OCI-LY3 (cell line): ENCODE data around the gene PTAFR.

Experiments used
- H2AFZ ChIP-seq: fragments of 200-600, 300-600 bp; shearing (Covaris generic); 2 replicates; pipeline ENCODE4 v1.6.0; 2014; ENCODE audit warnings: antibody characterized with exemption, low read depth, low read length
- H3K27ac ChIP-seq: fragments of 200-600, 300-600 bp; sonication (generic); 2 replicates; pipeline ENCODE4 v1.5.1; 2014; ENCODE audit warnings: mild to moderate bottlenecking, low read length, moderate library complexity, mixed read lengths
- H3K27me3 ChIP-seq: fragments of 200-600, 300-600 bp; sonication (generic); 2 replicates; pipeline ENCODE4 v1.6.1; 2014; ENCODE audit warnings: low read depth, low read length, mixed read lengths
- H3K36me3 ChIP-seq: fragments of 200-600, 300-600 bp; sonication (generic); replicated peaks from 2 replicates; pipeline ENCODE3; 2014; ENCODE audit warnings: low read depth, low read length, mixed read lengths
- H3K4me1 ChIP-seq: fragments of 300-600, 200-600 bp; sonication (generic); 2 replicates; pipeline ENCODE4 v1.6.1; 2014; ENCODE audit warnings: low read length, mixed read lengths
- H3K4me2 ChIP-seq: fragments of 200-600, 300-600 bp; sonication (generic); 2 replicates; pipeline ENCODE4 v1.6.1; 2014; ENCODE audit warnings: low read length, mixed read lengths
- H3K4me3 ChIP-seq: fragments of 300-600, 200-600 bp; sonication (generic); 2 replicates; pipeline ENCODE4 v1.5.1; 2014; ENCODE audit warnings: antibody characterized with exemption, mild to moderate bottlenecking, low read length, moderate library complexity
- H3K79me2 ChIP-seq: fragments of 300-600, 200-600 bp; shearing (Covaris generic); 2 replicates; pipeline ENCODE4 v1.6.1; 2014; ENCODE audit warnings: mild to moderate bottlenecking, low read length, mixed read lengths
- H3K9ac ChIP-seq: fragments of 300-600, 200-600 bp; shearing (Covaris generic); 2 replicates; pipeline ENCODE4 v1.6.0; 2014; ENCODE audit warnings: mild to moderate bottlenecking, low read length, moderate library complexity
- H3K9me3 ChIP-seq: fragments of 200-600, 300-600 bp; shearing (Covaris generic); 2 replicates; pipeline ENCODE4 v1.6.1; 2014; ENCODE audit warnings: low read length, mixed read lengths; ENCODE audit not compliant: insufficient read depth
- H4K20me1 ChIP-seq: fragments of 200-600, 300-600 bp; sonication (generic); 2 replicates; pipeline ENCODE4 v1.6.1; 2016; ENCODE audit warnings: low read length, mixed read lengths; ENCODE audit not compliant: insufficient read depth
- CTCF ChIP-seq: fragments of 200-600, 300-600 bp; sonication (generic); IDR thresholded peaks from 2 replicates; pipeline ENCODE4 v1.5.1; 2014; ENCODE audit warnings: antibody characterized with exemption, low read length, low read depth
- EZH2phosphoT487 ChIP-seq: fragments of 200-600 bp; shearing (Covaris generic); IDR thresholded peaks from 2 replicates; pipeline ENCODE4 v1.6.1; 2018; ENCODE audit warnings: antibody characterized with exemption, mixed run types, low read depth

PTAFR gene

GRCh38 chr1:28197682-28198415 lies 21.4 kb upstream of the PTAFR start:
- Histone ChIP-seq H3K4me3 (no peak overlapping the region), H3K79me2 (no peaks in the 10 kb centered on the region), H3K36me3 (peaks cover 17% of the 10 kb centered on the region), H3K4me1 (peaks cover 25% of the 10 kb centered on the region), H3K27me3 (no peaks in the 10 kb centered on the region), H2AFZ (no peak overlapping the region), H3K9me3 (no peaks in the 10 kb centered on the region), H4K20me1 (no peaks in the 10 kb centered on the region), H3K9ac (no peak overlapping the region), H3K27ac (no peak overlapping the region), H3K4me2 (no peak overlapping the region)
- TF ChIP-seq CTCF (no peak), EZH2phosphoT487 (no peak)

GRCh38 chr1:28196330-28196729 lies 19.8 kb upstream of the PTAFR start:
- Histone ChIP-seq H3K4me1 (peaks cover 25% of the 10 kb centered on the region), H3K36me3 (peaks cover 16% of the 10 kb centered on the region), H3K27me3 (no peaks in the 10 kb centered on the region), H3K4me2 (no peak overlapping the region), H3K9me3 (no peaks in the 10 kb centered on the region), H3K9ac (no peak overlapping the region), H3K27ac (no peak overlapping the region), H2AFZ (no peak overlapping the region), H3K4me3 (no peak overlapping the region), H4K20me1 (no peaks in the 10 kb centered on the region), H3K79me2 (no peaks in the 10 kb centered on the region)
- TF ChIP-seq EZH2phosphoT487 (no peak), CTCF (no peak)

GRCh38 chr1:28195780-28196179 lies 19.3 kb upstream of the PTAFR start:
- Histone ChIP-seq H3K9ac (no peak overlapping the region), H2AFZ (no peak overlapping the region), H4K20me1 (no peaks in the 10 kb centered on the region), H3K4me1 (peaks cover 20% of the 10 kb centered on the region), H3K4me3 (no peak overlapping the region), H3K9me3 (no peaks in the 10 kb centered on the region), H3K79me2 (no peaks in the 10 kb centered on the region), H3K4me2 (no peak overlapping the region), H3K27me3 (no peaks in the 10 kb centered on the region), H3K27ac (no peak overlapping the region), H3K36me3 (peaks cover 16% of the 10 kb centered on the region)
- TF ChIP-seq CTCF: no peak
- no peak for TF ChIP-seq EZH2phosphoT487

GRCh38 chr1:28194326-28195035 lies 18.0 kb upstream of the PTAFR start:
- Histone ChIP-seq H3K27ac (no peak overlapping the region), H3K4me1 (peaks cover 9% of the 10 kb centered on the region), H3K9ac (no peak overlapping the region), H3K9me3 (no peaks in the 10 kb centered on the region), H3K4me3 (no peak overlapping the region), H4K20me1 (no peaks in the 10 kb centered on the region), H3K27me3 (no peaks in the 10 kb centered on the region), H3K4me2 (no peak overlapping the region), H3K79me2 (no peaks in the 10 kb centered on the region), H3K36me3 (peaks cover 16% of the 10 kb centered on the region), H2AFZ (no peak overlapping the region)
- TF ChIP-seq EZH2phosphoT487 (no peak), CTCF (no peak)
